ENCODE results near the gene DONSON. TPM values are rescaled to one million over a fixed set of nuclear protein-coding genes. Genes with fewer than 3 reads are reported as not detected.

Gene DONSON
- total and polyA plus RNA-seq, 9 of the 15 experiments (the other 6 are each of a cell fraction or from before 2014, with no cell fraction given), result 26.7 to 124 (median 62.6) TPM

DNA sequence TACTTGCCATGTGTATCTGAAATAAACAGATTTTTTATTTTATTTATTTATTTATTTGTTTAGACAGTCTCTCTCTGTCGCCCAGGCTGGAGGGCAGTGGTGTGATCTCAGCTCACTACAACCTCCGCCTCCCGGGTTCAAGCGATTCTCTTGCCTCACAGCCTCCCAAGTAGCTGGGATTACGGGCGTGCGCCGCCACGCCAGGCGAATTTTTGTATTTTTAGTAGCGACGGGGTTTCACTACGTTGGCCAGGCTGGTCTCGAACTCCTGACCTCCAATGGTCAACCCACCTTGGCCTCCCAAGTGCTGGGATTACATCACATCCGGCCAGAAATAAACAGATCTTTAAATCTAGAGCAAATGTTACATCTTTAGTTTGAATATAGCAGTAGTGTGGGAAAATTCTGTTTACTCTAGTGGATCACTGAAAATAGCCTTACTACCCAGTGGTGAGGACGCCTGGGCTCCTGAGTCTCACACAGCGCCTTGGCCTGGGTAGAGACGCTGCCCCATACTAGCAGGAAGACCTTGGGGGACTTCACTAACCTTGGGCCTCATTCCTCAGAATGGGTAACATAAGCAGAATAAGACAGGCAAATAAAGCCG lies 47.3 kb downstream of the DONSON start (continued):
- peak; percentile 9; the same call in 1 of the 2 replicates for TF ChIP-seq ZBTB40 (IDR thresholded peaks at IDR 0.05)
- no peak for TF ChIP-seq ZBTB40 (CRISPR knock-in tag; IDR thresholded peaks at IDR 0.05)
- no peak for TF ChIP-seq NCOA6 (IDR thresholded peaks at IDR 0.05)
- no peak for TF ChIP-seq SRSF7 (optimal IDR thresholded peaks at IDR 0.05; ENCODE audit: low read depth, low read length)
- no peak for TF ChIP-seq ELF2 (CRISPR knock-in tag; IDR thresholded peaks at IDR 0.05)
- no peak for TF ChIP-seq MECOM (CRISPR knock-in tag; IDR thresholded peaks at IDR 0.05)
- no peak for TF ChIP-seq HMGN3 (IDR thresholded peaks at IDR 0.05; ENCODE audit: borderline replicate concordance, extremely low read depth, insufficient read length, low read depth, low read length)
- TF ChIP-seq ZNF695 (CRISPR knock-in tag; IDR thresholded peaks at IDR 0.05), result no peak
- TF ChIP-seq PBX2 (CRISPR knock-in tag; IDR thresholded peaks at IDR 0.05; ENCODE audit: low read depth), result no peak
- no peak for TF ChIP-seq PBX2 (tag; conservative IDR thresholded peaks at IDR 0.05; ENCODE audit: low read depth)
- TF ChIP-seq ZNF436 (CRISPR knock-in tag; IDR thresholded peaks at IDR 0.05), result no peak
- no peak for TF ChIP-seq ZNF175 (CRISPR knock-in tag; IDR thresholded peaks at IDR 0.05; ENCODE audit: low read depth)
- no peak for TF ChIP-seq HOXB6 (CRISPR knock-in tag; IDR thresholded peaks at IDR 0.05; ENCODE audit: borderline replicate concordance)
- no peak for TF ChIP-seq TFE3 (CRISPR knock-in tag; IDR thresholded peaks at IDR 0.05)
- no peak for TF ChIP-seq ZEB2 (IDR thresholded peaks at IDR 0.05)
- no peak for TF ChIP-seq EP400 (IDR thresholded peaks at IDR 0.05)
